Motor neuron (in vitro differentiated cells): ENCODE measurements around the gene SERPINB12. TPM values are rescaled to one million over a fixed set of nuclear protein-coding genes. Genes with fewer than 3 reads are reported as not detected.

Experiments
- ATAC-seq, 8 experiments: fragments of 200-7000 bp; cut with Tn5 transposase; replicated peaks in 6 of 8; 2 replicates each; pipeline ENCODE4 v1.8.0; 2021; ENCODE audit warnings: mild to moderate bottlenecking in 8 of 8, moderate library complexity in 8 of 8
- H3K27ac ChIP-seq, 2 donors: fragments of 250-450 bp; sonication (Bioruptor Pico); 2 replicates each; pipeline ENCODE4 v1.9.0; 2021; ENCODE audit warnings: antibody characterized with exemption in 2 of 2, mild to moderate bottlenecking in 2 of 2, moderate library complexity in 1 of 2
- H3K4me1 ChIP-seq, 2 donors: fragments of 250-450 bp; sonication (Bioruptor Pico); replicated peaks in 1 of 2; 2 replicates each; pipeline ENCODE4 v1.6.1; 2021; ENCODE audit warnings: antibody characterized with exemption in 2 of 2, mild to moderate bottlenecking in 2 of 2, moderate library complexity in 1 of 2
- H3K4me3 ChIP-seq, 5 donors: fragments of 250-450 bp; sonication (Bioruptor Pico); 2 replicates each; pipeline ENCODE4 v1.9.0; 2021; ENCODE audit warnings: antibody characterized with exemption in 5 of 5, mild to moderate bottlenecking in 5 of 5, moderate library complexity in 4 of 5
- WGBS, 10 experiments: fragments of 450-650 bp; shearing (Covaris generic); methylation state at CpG; one replicate each; pipeline ENCODE4 v1.0.0; 2022; 5-methylcytosine and 5-hydroxymethylcytosine counted together
- in situ Hi-C, 9 experiments: fragments of 400-800 bp; cut with MboI; loops; one replicate each; pipeline ENCODE4 v1.15.0; 2021; ENCODE audit warnings: low sequenced_read_pairs in 9 of 9, low pct_unique_long_range_greater_than_20kb in 2 of 9; ENCODE audit not compliant: unreplicated experiment in 9 of 9
- total RNA-seq, 8 experiments: library from RNA; unstranded; fragments of 300-600 nt; gene quantifications; 2 replicates each; pipeline versions ENCODE4 v1.2.3 to v1.2.4, GENCODE V29; 2022

The SERPINB12 gene
- total RNA-seq = under 1 TPM in 1 of 8 experiments, not detected in 7; 0.21 TPM

GRCh38 chr18:63542069-63542468 is at the start of gene SERPINB12:
SERPINB12 (plus strand) TSS chr18:63542369; CDS start chr18:63556160, 13,791 bp downstream.
- WGBS, 10 experiments = 0 to 90% (median 60%) methylated on average over 1 of the region's 1 CpG; no CpG with 5 or more reads in 3 of the 10 experiments
- Histone ChIP-seq H3K4me1 (peaks cover 3 to 7% of the 10 kb centered on the region in 2 donors), H3K27ac (no peak within 1 kb of the TSS), H3K4me3 (no peak within 1 kb of the TSS)
- no peak for ATAC-seq
- in situ Hi-C loops = loop anchor here in 1 of 9 experiments (25.0 kb wide), 1 partner anchor 295 kb away; no protein-coding TSS in a partner anchor

- no peak for ATAC-seq
- in situ Hi-C loops = no loop called here
- Histone ChIP-seq H3K4me1 (peaks cover 4 to 6% of the 10 kb centered on the region in 2 donors), H3K4me3 (no peak overlapping the region), H3K27ac (no peak overlapping the region)
- 66 to 100% (median 91%) methylated on average over 1 to 3 of the region's 3 CpGs; no CpG with 5 or more reads in 1 of the 10 experiments for WGBS, 10 experiments
These were observed 49.3 kb upstream of the SERPINB12 start for GRCh38 chr18:63492851-63493250.

- peaks cover 0 to 6% of the 10 kb centered on the region in 2 donors for H3K4me1 ChIP-seq
- 7 to 100% (median 74%) methylated on average over 2 of the region's 2 CpGs; no CpG with 5 or more reads in 2 of the 10 experiments for WGBS, 10 experiments
- H3K27ac ChIP-seq = no peak overlapping the region
- in situ Hi-C loops = no loop called here
- no peak overlapping the region for H3K4me3 ChIP-seq
- ATAC-seq = peak in 2 of 8 experiments; percentile 16 to 51
These were observed 46.5 kb upstream of the SERPINB12 start for GRCh38 chr18:63495675-63496074.

- in situ Hi-C loops = loop anchor here in 7 of 9 experiments (25.0 kb wide), 2 partner anchors 332 to 482 kb away; no protein-coding TSS in a partner anchor
- peak in 3 of 8 experiments; percentile 60 to 80 (median 68) for ATAC-seq
- 0 to 100% (median 64%) methylated on average over 1 to 2 of the region's 2 CpGs; no CpG with 5 or more reads in 2 of the 10 experiments for WGBS, 10 experiments
These were observed 36.4 kb upstream of the SERPINB12 start for GRCh38 chr18:63505566-63506335.

GRCh38 chr18:63506336-63506646 is 35.9 kb upstream of the SERPINB12 start:
- in situ Hi-C loops = loop anchor here in 7 of 9 experiments (25.0 kb wide), 2 partner anchors 331 to 481 kb away; no protein-coding TSS in a partner anchor
- 0 to 80% (median 66%) methylated on average over 1 to 3 of the region's 3 CpGs; no CpG with 5 or more reads in 5 of the 10 experiments for WGBS, 10 experiments
- ATAC-seq = no peak
- Histone ChIP-seq H3K4me1 (peaks cover 6 to 8% of the 10 kb centered on the region in 2 donors), H3K4me3 (no peak overlapping the region), H3K27ac (no peak overlapping the region)

More at GRCh38 chr18:63505566-63506335, 36.4 kb upstream of the SERPINB12 start:
- no peak overlapping the region for H3K4me3 ChIP-seq
- no peak overlapping the region for H3K27ac ChIP-seq
- peaks cover 6 to 8% of the 10 kb centered on the region in 2 donors for H3K4me1 ChIP-seq

- in situ Hi-C loops = loop anchor here in 7 of 9 experiments (25.0 kb wide), 2 partner anchors 329 to 479 kb away; no protein-coding TSS in a partner anchor
- Histone ChIP-seq H3K4me1 (peaks cover 6 to 8% of the 10 kb centered on the region in 2 donors), H3K27ac (no peak overlapping the region), H3K4me3 (no peak overlapping the region)
- peak; percentile 35 to 84 (median 75) for ATAC-seq
- WGBS, 10 experiments = 0 to 60% (median 17%) methylated on average over 1 to 3 of the region's 3 CpGs; no CpG with 5 or more reads in 2 of the 10 experiments
These were observed 33.6 kb upstream of the SERPINB12 start for GRCh38 chr18:63508596-63508995.

- in situ Hi-C loops = loop anchor here in 7 of 9 experiments (25.0 kb wide), 2 partner anchors 326 to 476 kb away; no protein-coding TSS in a partner anchor
- WGBS, 10 experiments = 32 to 92% (median 41%) methylated on average over 2 to 7 of the region's 7 CpGs; no CpG with 5 or more reads in 2 of the 10 experiments
- Histone ChIP-seq H3K27ac (no peak overlapping the region), H3K4me1 (peaks cover 6 to 8% of the 10 kb centered on the region in 2 donors), H3K4me3 (no peak overlapping the region)
- ATAC-seq = peak in 2 of 8 experiments; percentile 31 to 47
These were observed 30.9 kb upstream of the SERPINB12 start for GRCh38 chr18:63511285-63511684.

GRCh38 chr18:63514326-63514725 is 27.8 kb upstream of the SERPINB12 start:
- in situ Hi-C loops = loop anchor here in 7 of 9 experiments (25.0 kb wide), 2 partner anchors 323 to 473 kb away; no protein-coding TSS in a partner anchor
- Histone ChIP-seq H3K4me3 (no peak overlapping the region), H3K27ac (no peak overlapping the region), H3K4me1 (no peaks in the 10 kb centered on the region)
- WGBS, 10 experiments = 0 to 96% (median 59%) methylated on average over 1 to 6 of the region's 6 CpGs
- no peak for ATAC-seq

GRCh38 chr18:63514888-63515678 is 27.1 kb upstream of the SERPINB12 start:
- 31 to 100% (median 77%) methylated on average over 1 to 9 of the region's 9 CpGs for WGBS, 10 experiments
- no peak overlapping the region for H3K4me3 ChIP-seq
- ATAC-seq = no peak
- H3K4me1 ChIP-seq = no peaks in the 10 kb centered on the region
- in situ Hi-C loops = loop anchor here in 7 of 9 experiments (5.0 to 25.0 kb wide), 3 partner anchors 67 to 472 kb away; no protein-coding TSS in a partner anchor
- no peak overlapping the region for H3K27ac ChIP-seq

- ATAC-seq = no peak
- in situ Hi-C loops = loop anchor here in 7 of 9 experiments (5.0 to 25.0 kb wide), 3 partner anchors 66 to 472 kb away; no protein-coding TSS in a partner anchor
- 0 to 53% (median 0%) methylated on average over 1 of the region's 1 CpG; no CpG with 5 or more reads in 7 of the 10 experiments for WGBS, 10 experiments
- no peaks in the 10 kb centered on the region for H3K4me1 ChIP-seq
- no peak overlapping the region for H3K27ac ChIP-seq
- H3K4me3 ChIP-seq = no peak overlapping the region
These were observed 26.4 kb upstream of the SERPINB12 start for GRCh38 chr18:63515801-63516200.

- WGBS, 10 experiments = 25 to 75% (median 38%) methylated on average over 2 to 16 of the region's 16 CpGs; no CpG with 5 or more reads in 1 of the 10 experiments
- H3K27ac ChIP-seq = no peak overlapping the region
- in situ Hi-C loops = loop anchor here in 7 of 9 experiments (5.0 to 25.0 kb wide), 3 partner anchors 64 to 469 kb away; no protein-coding TSS in a partner anchor
- peak; percentile 83 to 98 (median 90) for ATAC-seq
- no peak overlapping the region for H3K4me3 ChIP-seq
- H3K4me1 ChIP-seq = no peaks in the 10 kb centered on the region
These were observed 23.8 kb upstream of the SERPINB12 start for GRCh38 chr18:63518178-63519012.
